Putamen (tissue), 1 donor: ENCODE measurements around the gene KIF18B.

Source experiments
- DNase-seq: peaks from one replicate; pipeline ENCODE4 v3.0.0-alpha.2; 2016; ENCODE audit warnings: low spot score

The KIF18B gene

DNA sequence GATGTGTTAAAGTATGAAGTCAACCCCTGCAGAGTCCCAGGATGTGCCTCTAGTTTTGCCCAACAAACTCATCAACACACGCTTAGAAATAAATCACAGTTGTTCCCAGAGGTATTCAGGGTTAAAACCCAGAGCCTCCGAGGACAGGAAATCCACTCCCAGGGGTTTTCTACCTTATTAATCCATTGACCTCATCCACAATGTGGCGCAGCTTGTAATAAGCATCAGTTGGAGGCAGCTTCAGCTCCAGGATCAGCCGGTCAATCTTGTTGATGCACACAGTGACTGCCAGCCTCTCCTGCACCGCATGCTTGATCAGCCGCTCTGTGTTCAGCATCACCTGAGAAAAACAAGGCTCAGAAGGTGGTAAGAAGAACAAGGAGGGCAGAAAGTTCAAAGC is 71.8 kb downstream of the KIF18B start:
- no peak for DNase-seq
